Upper lobe of left lung (tissue), 6 donors: ENCODE results near the gene GGNBP2. TPM values are rescaled to one million over a fixed set of nuclear protein-coding genes. Genes with fewer than 3 reads are reported as not detected.

ENCODE experiments used
- ATAC-seq, 2 donors: fragments of 200-7000 bp; cut with Tn5 transposase; one replicate each; pipeline ENCODE4 v1.9.1; 2022; ENCODE audit warnings: mild to moderate bottlenecking in 2 of 2, moderate library complexity in 2 of 2; ENCODE audit not compliant: low FRiP score in 2 of 2
- DNase-seq, 2 donors: peaks; one replicate each; pipeline ENCODE4 v3.0.0-alpha.2; 2019 to 2020
- H3K27ac ChIP-seq, 4 donors: fragments of 200-600 bp; sonication (generic); one replicate each; pipeline ENCODE4 v1.5.1; 2016 to 2019
- H3K27me3 ChIP-seq, 4 donors: fragments of 200-600 bp; sonication (generic); one replicate each; pipeline ENCODE4 v1.5.1; 2017 to 2019
- H3K36me3 ChIP-seq, 4 donors: fragments of 200-600 bp; sonication (generic); one replicate each; pipeline ENCODE4 v1.5.1; 2016 to 2019
- H3K4me1 ChIP-seq, 4 donors: fragments of 200-600 bp; sonication (generic); one replicate each; pipeline ENCODE4 v1.5.1; 2018 to 2019
- H3K4me3 ChIP-seq, 4 donors: fragments of 200-600 bp; sonication (generic); one replicate each; pipeline ENCODE4 v1.5.1; 2017 to 2019; ENCODE audit warnings: mild to moderate bottlenecking in 2 of 4, moderate library complexity in 1 of 4
- H3K9me3 ChIP-seq, 4 donors: fragments of 200-600 bp; sonication (generic); one replicate each; pipeline ENCODE4 v1.5.1; 2018 to 2019
- CTCF ChIP-seq, 6 experiments: fragments of 450-650 bp in 4 of 6; fragments of 200-600 bp in 2 of 6; sonication (generic) in 2 of 6; IDR thresholded peaks; one replicate each; pipeline ENCODE4 v1.5.1; 2016 to 2019; ENCODE audit warnings: antibody characterized with exemption in 6 of 6
- EP300 ChIP-seq, 4 donors: sonication (generic); formaldehyde crosslinking; IDR thresholded peaks; one replicate each; pipeline ENCODE4 v1.5.1; 2017; ENCODE audit warnings: antibody characterized with exemption in 4 of 4, control low read depth in 2 of 4
- POLR2A ChIP-seq, 4 donors: fragments of 450-650 bp; IDR thresholded peaks; one replicate each; pipeline ENCODE4 v1.5.1; 2016 to 2017; ENCODE audit warnings: antibody characterized with exemption in 4 of 4, mild to moderate bottlenecking in 2 of 4
- POLR2AphosphoS5 ChIP-seq, 2 donors: sonication (generic); formaldehyde crosslinking; IDR thresholded peaks; one replicate each; pipeline ENCODE4 v1.5.1; 2017; ENCODE audit warnings: antibody characterized with exemption in 2 of 2
- WGBS, 2 donors: methylation state at CpG; one replicate each; pipeline ENCODE4 v1.1.5; 2017 to 2018; 5-methylcytosine and 5-hydroxymethylcytosine counted together
- total RNA-seq, 6 donors: library from RNA; depleted of rRNA in 4 of 6; stranded (reverse); fragments of >200 nt in 4 of 6; gene quantifications; one replicate each; pipeline versions ENCODE4 v1.1.0 to v1.2.1, GENCODE V29; 2016 to 2021
- donor health status: DM: no; HTN: no; CAD: no; lungs with moderate emphysema.
- donor health status: DM: no; HTN: yes; CAD: no; lungs with severe emphysema.

GGNBP2 gene
- total RNA-seq, 6 donors from 2014 or later, result 36.8 to 101 (median 70.0) TPM

- Histone ChIP-seq H3K27ac (no peak overlapping the region), H3K4me1 (no peaks in the 10 kb centered on the region), H3K9me3 (no peaks in the 10 kb centered on the region), H3K4me3 (no peak overlapping the region), H3K36me3 (peaks cover 7 to 71% (median 30%) of the 10 kb centered on the region in 4 donors), H3K27me3 (no peaks in the 10 kb centered on the region)
- WGBS, 2 donors, result 88 to 91% methylated on average over 4 of the region's 4 CpGs
- ATAC-seq, result no peak
- TF ChIP-seq EP300 (IDR thresholded peaks at IDR 0.05) (no peak), CTCF (IDR thresholded peaks at IDR 0.05) (no peak), POLR2AphosphoS5 (IDR thresholded peaks at IDR 0.05) (no peak)
- no peak for DNase-seq
Measured at GRCh38 chr17:36524428-36524876, 20.3 kb upstream of the GGNBP2 start.

GRCh38 chr17:36525113-36525512, 19.6 kb upstream of the GGNBP2 start:
- no peaks in the 10 kb centered on the region for H3K9me3 ChIP-seq
- H3K27ac ChIP-seq, result no peak overlapping the region
- TF ChIP-seq POLR2AphosphoS5 (IDR thresholded peaks at IDR 0.05), result no peak
- DNase-seq (no peak), ATAC-seq (no peak)
- WGBS, 2 donors, result 81 to 92% methylated on average over 2 of the region's 2 CpGs
- H3K27me3 ChIP-seq, result no peaks in the 10 kb centered on the region
- H3K4me1 ChIP-seq, result no peaks in the 10 kb centered on the region
- no peak overlapping the region for H3K4me3 ChIP-seq
- H3K36me3 ChIP-seq, result peaks cover 7 to 77% (median 28%) of the 10 kb centered on the region in 4 donors

- ATAC-seq, result no peak
- H3K9me3 ChIP-seq, result no peaks in the 10 kb centered on the region
- 93 to 98% methylated on average over 6 of the region's 6 CpGs for WGBS, 2 donors
- H3K4me1 ChIP-seq, result no peaks in the 10 kb centered on the region
- no peak for DNase-seq
- TF ChIP-seq CTCF (IDR thresholded peaks at IDR 0.05) (no peak), POLR2AphosphoS5 (IDR thresholded peaks at IDR 0.05) (no peak), EP300 (IDR thresholded peaks at IDR 0.05) (no peak), POLR2A (IDR thresholded peaks at IDR 0.05) (no peak)
- H3K27me3 ChIP-seq, result no peaks in the 10 kb centered on the region
- H3K27ac ChIP-seq, result no peak overlapping the region
- H3K36me3 ChIP-seq, result peaks cover 7 to 74% (median 28%) of the 10 kb centered on the region in 4 donors
- no peak overlapping the region for H3K4me3 ChIP-seq
Measured at GRCh38 chr17:36525888-36526287, 18.8 kb upstream of the GGNBP2 start.

GRCh38 chr17:36527621-36528250, 17.0 kb upstream of the GGNBP2 start:
- TF ChIP-seq POLR2AphosphoS5 (IDR thresholded peaks at IDR 0.05) (no peak), POLR2A (IDR thresholded peaks at IDR 0.05) (no peak), CTCF (IDR thresholded peaks at IDR 0.05) (no peak), EP300 (IDR thresholded peaks at IDR 0.05) (no peak)
- Histone ChIP-seq H3K36me3 (peaks cover 12 to 90% (median 32%) of the 10 kb centered on the region in 4 donors), H3K9me3 (no peaks in the 10 kb centered on the region), H3K27ac (no peak overlapping the region), H3K4me1 (no peaks in the 10 kb centered on the region), H3K4me3 (no peak overlapping the region), H3K27me3 (no peaks in the 10 kb centered on the region)
- WGBS, 2 donors, result 95 to 98% methylated on average over 5 to 7 of the region's 7 CpGs
- no peak for DNase-seq
- no peak for ATAC-seq

- no peaks in the 10 kb centered on the region for H3K27me3 ChIP-seq
- no peaks in the 10 kb centered on the region for H3K9me3 ChIP-seq
- DNase-seq (no peak), ATAC-seq (no peak)
- no peak overlapping the region for H3K4me3 ChIP-seq
- H3K36me3 ChIP-seq, result peaks cover 12 to 84% (median 32%) of the 10 kb centered on the region in 4 donors
- H3K27ac ChIP-seq, result no peak overlapping the region
- H3K4me1 ChIP-seq, result peaks cover 4 to 7% (median 6%) of the 10 kb centered on the region in 4 donors
- TF ChIP-seq POLR2A (IDR thresholded peaks at IDR 0.05) (no peak), POLR2AphosphoS5 (IDR thresholded peaks at IDR 0.05) (no peak), CTCF (IDR thresholded peaks at IDR 0.05) (no peak), EP300 (IDR thresholded peaks at IDR 0.05) (no peak)
Measured at GRCh38 chr17:36529121-36529520, 15.6 kb upstream of the GGNBP2 start.
